NCI-H1436 treated with DMSO at 0.1 percent for 48 hours (cell line): ENCODE measurements around the gene DLK2.
"Not testable (repeated sequence)": the region's sequence is repeated elsewhere in the genome, so short reads cannot be mapped to it uniquely, and the experiment has no call there.

Source experiments
- DNase-seq: peaks from one replicate; lab custom pipeline; 2025; lab: John Stamatoyannopoulos, UW

Gene DLK2

DNA sequence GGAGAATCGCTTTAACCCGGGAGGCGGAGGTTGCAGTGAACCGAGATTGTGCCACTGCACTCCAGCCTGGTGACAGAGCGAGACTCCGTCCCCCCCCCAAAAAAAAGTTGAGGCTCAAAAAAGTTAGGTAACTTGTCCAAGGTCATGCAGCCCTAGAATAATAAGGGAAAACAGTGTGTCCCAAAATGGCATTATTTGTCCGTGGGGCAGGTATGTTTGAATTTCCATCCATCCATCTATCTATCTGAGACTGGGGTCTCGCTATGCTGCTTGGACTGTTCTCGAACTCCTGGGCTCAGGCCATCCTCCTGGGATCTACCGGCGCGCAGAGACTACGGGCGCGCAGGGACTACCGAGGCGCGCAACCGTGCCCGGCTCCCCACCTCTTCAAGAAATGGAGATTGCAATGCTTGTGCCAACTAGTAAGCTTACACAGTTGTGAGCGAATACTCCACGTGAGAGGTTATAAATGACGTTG is 28.4 kb downstream of the DLK2 start:
- no peak for DNase-seq

DNA sequence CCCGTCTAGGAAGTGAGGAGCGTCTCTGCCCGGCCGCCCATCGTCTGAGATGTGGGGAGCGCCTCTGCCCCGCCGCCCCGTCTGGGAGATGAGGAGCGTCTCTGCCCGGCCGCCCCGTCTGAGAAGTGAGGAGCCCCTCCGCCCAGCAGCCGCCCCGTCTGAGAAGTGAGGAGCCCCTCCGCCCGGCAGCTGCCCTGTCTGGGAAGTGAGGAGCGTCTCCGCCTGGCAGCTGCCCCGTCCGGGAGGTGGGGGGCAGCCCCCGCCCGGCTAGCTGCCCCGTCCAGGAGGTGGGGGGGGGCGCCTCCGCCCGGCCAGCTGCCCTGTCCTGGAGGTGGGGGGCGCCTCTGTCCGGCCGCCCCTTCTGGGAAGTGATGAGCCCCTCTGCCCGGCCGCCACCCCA is 30.3 kb downstream of the DLK2 start:
- not testable (repeated sequence) for DNase-seq

DNA sequence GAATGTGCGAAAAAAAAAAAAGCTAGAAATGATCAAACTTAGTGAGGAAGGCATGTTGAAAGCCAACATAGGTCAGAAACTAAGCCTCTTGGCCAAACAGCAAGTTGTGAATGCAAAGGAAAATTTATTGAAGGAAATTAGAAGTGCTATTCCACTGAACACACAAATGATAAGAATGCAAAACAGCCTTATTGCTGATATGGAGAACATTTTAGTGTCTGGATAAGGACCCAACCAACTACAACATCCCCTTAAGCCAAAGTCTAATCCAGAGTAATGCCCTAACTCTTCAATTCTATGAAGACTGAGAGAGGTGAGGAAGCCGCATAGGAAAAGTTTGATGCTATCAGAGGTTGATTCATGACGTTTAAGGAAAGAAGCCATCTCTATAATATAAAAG is 33.5 kb downstream of the DLK2 start:
- no peak for DNase-seq

DNA sequence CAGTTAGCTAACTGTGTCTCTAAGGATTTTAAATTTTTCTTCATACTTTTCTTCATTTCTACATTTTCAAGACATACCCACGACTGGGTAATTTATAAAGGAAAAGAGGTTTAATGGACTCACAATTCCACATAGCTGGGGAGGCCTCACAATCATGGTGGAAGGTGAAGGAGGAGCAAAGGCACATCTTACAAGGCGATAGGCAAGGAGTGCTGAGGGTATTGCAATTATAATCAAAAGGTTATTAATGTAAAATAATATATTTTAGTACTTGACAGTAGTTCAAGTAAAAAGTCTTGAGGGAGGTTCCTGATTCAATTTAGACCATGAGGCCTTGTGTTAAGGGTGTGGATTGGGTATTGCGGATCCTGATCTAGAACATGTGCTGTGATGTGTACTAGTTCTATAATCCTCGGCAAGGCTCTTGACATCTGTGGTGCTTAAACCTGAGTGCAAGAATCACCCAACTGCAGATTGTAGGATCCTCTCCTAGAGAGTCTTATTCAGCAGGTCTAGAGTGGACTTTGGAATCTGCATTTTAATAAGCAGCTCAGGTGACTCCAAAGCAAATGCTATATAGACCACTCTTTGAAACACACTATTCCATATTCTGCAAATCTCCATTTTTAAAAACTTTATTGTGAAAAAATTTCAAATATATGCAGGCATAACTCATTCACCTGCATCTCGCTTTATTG is 35.2 kb downstream of the DLK2 start:
- DNase-seq: no peak

DNA sequence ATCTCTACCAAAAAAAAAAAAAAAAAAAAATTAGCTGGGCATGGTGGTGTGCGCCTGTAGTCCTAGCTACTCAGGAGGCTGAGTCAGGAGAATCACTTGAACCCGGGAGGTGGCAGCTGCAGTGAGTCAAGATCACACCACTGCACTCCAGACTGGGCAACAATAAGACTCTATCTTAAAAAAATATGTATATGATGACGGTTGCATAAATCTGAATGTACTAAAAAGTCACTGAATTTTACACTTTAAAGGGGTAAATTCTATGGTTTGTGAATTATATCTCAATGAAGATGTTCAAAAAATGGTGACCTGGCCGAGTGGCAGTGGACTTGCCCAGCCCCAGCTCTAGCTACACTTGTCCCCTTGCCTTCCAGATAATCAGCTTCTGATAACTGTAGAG is 38.4 kb downstream of the DLK2 start:
- no peak for DNase-seq

DNA sequence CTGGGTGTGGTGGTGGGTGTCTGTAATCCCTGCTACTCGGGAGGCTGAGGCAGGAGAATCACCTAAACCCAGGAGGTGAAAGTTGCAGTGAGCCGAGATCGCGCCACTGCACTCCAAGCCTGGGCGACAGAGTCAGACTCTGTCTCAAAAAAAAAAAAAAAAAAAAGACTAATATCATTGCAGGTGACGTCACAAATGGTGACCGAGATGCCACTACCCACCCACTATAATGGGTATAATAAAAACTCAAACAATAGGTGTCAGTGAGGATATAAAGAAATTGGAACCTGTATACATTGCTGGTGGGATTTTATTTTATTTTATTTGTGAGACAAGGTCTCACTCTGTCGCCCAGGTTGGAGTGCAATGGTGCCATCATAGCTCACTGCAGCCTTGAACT is 40.1 kb downstream of the DLK2 start:
- not testable (repeated sequence) for DNase-seq

DNA sequence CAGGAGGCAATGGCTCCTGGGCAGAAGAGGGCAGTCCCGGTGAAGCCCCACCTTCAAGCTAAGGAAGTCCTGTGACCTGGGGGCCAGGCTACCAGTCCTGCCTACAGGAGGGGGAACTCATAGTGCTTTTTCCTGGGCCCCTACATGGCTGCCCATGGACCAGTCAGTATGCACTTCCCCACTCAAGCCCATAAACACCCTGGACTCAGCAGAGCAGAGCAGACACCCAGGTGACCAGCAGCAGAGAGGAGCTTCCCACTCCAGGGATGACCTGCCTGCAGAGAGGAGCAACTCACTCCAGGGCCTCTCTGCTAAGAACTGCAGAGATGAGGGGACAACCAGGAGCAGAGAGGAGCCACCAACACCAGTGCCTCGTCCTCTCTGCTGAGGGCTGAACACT is 42.3 kb downstream of the DLK2 start:
- no peak for DNase-seq

DNA sequence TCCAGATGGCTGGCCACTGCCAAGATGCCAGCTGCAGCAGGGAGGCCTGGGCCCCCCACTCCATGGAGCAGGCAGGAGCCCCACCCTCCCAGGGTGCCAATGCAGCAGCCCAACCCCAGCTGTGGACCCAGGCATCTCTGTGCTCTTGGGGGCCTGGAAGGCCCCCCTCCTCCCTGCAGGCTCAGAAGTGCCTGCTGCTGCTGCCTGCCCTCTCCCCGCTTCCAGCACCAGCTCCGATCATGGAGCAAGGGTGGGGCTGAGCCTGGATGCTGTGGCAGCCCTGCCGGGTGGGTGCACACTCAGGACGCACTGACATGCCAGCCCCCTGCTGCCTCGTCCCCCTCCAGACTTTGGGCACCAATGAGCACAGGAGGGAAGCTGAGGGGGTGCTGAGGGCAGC is 42.8 kb downstream of the DLK2 start:
- DNase-seq: no peak

DNA sequence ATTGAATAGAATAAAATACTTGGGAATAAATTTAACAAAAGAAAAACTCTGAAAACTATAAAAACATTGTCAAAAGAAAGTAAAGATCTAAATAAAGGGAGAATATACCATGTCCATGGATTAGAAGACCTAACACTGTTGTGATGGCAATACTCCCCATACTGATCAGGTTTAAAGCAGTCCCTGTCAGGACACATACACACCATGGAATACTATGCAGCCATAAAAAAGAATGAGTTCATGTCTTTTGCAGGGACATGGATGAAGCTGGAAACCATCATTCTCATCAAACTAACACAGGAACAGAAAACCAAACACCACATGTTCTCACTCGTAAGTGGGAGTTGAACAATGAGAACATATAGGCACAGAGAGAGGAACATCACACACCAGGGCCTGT is 44.6 kb downstream of the DLK2 start:
- DNase-seq: not testable (repeated sequence)

DNA sequence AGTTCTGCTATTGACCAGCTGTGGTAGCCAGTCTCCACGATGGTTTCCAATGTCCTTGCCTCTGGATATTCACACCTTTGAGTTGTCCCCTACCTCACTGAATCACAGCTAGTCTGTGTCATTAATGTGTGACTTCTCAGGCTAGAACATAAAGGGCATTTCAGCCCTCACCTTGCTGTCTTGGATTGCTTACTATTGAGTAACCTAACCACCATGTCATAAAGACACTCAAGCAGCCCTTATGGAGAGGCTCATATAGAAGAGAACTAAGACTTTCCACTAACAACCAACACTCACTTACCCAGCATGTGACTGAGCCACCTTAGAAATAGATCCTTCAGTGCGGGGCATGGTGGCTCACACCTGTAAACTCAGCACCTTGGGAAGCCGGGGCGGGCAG is 47.1 kb downstream of the DLK2 start:
- no peak for DNase-seq

DNA sequence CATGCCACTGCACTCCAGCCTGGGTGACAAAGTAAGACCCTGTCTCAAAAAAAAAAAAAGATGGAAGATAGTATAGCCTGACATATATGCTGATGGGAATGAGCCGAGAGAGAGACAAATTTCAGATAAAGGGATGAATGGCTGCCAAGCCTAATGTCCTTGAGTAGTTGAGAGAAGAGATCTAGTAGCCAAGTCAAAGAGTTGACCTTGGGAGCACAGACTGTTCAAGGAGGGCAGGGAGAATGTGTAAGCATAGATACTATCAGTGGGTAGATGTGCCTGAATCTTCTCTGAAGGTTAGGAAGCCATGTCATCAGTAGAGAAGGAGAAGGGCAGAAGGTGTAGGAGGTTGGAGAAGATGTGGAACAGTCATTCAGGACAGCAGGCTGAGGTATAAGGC is 48.1 kb downstream of the DLK2 start:
- DNase-seq: no peak

DNA sequence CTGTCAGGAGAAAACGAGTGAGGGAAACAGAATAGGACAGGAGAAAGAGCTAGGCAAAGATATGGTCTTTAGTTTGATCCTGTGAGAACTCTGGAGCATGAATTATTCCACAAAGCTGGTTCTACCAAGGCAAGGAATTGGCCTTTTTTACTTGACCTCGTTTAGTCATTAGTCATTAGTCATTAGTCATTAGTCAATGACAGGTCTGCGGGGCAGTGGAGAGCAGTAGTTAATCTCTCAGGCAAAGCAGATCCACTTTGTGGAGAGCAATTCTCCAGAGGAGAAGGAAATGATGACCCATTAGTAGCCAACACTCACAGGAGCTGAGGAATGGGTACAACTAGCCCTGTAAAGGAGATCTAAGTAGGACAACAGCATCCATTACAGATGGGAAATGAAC is 50.0 kb downstream of the DLK2 start:
- no peak for DNase-seq

DNA sequence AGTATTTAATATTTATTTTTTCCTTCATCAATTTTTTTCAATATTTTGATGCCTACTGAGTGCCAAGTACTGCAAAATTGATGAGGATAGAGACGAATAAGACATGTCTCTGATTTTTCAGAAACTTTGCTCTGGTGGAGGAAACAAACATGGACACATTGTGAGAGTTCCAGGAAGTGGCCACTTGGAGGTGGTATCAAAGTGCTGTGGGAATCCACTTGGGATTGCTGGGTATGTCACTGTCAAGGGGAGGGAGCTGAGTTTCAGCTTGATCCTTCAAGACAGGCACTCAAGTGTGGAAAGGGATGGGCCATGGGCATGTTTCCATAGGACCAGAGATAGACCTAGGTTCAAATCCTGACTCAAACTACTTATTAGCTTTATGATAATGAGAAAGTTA is 52.5 kb downstream of the DLK2 start:
- DNase-seq: no peak

DNA sequence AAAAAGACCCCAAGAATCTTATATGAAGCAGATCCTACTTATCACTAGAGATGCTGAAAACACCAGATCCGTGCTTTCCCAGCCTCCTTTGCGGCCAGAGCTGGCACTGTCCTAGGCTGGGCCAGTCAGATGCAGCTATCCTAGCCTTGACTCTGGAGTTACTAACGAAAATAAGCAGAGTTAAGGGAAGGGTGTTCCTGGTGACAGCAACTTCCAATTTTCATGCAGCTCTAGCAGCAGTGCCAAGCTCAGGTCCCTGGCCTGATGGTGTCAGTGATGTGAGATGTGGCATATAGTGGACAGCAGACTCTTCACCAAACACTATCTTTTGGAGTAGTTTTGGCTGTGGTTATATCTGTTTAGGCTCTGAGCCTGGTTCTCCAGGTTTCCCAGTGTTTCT is 53.6 kb downstream of the DLK2 start:
- DNase-seq: no peak
